HG02970 (cell line): ENCODE data around the gene TMEM217.
"Not testable (repeated sequence)": the region's sequence is repeated elsewhere in the genome, so short reads cannot be mapped to it uniquely, and the experiment has no call there.

Source experiments
- ATAC-seq: cut with Tn5 transposase; IDR thresholded peaks from one replicate; pipeline ENCODE4 v1.9.1; 2021; ENCODE audit warnings: mild to moderate bottlenecking, moderate library complexity, moderate number of reproducible peaks; ENCODE audit not compliant: unreplicated experiment, low FRiP score

The TMEM217 gene

GRCh38 chr6:37188962-37189510 is 68.9 kb downstream of the TMEM217 start:
- no peak for ATAC-seq

DNA sequence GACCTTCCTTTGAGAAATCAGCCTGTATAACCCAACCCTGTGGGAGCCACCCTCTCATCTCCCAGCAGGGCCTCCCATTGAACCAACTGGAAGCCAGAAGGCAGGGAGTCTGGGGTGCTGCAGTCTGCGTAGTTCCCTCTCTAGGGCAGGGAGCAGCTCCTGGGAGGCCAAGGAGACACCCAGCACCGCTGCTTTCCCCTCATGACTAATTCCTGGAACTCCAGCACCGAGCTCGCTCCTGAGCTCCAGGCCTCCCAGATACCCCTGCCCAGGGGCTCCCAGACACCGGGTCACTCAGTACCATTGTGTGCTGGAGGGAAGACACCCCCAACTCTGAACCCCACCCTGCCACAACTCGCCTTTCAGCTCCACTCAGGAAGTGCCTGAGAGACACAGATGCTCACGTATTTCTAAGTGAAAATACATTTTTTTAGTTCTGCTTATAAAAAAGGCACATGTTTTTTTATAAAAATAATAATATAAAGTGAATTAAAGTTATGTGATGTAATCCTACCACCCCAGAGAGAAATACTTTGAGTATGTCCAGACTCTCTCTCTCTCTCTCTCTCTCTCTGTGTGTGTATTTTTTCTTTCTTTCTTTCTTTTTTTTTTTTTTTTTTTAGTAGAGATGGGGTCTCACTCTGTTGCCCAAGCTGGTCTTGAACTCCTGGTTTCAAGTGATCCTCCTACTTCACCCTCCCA is 70.5 kb downstream of the TMEM217 start:
- ATAC-seq, result no peak

DNA sequence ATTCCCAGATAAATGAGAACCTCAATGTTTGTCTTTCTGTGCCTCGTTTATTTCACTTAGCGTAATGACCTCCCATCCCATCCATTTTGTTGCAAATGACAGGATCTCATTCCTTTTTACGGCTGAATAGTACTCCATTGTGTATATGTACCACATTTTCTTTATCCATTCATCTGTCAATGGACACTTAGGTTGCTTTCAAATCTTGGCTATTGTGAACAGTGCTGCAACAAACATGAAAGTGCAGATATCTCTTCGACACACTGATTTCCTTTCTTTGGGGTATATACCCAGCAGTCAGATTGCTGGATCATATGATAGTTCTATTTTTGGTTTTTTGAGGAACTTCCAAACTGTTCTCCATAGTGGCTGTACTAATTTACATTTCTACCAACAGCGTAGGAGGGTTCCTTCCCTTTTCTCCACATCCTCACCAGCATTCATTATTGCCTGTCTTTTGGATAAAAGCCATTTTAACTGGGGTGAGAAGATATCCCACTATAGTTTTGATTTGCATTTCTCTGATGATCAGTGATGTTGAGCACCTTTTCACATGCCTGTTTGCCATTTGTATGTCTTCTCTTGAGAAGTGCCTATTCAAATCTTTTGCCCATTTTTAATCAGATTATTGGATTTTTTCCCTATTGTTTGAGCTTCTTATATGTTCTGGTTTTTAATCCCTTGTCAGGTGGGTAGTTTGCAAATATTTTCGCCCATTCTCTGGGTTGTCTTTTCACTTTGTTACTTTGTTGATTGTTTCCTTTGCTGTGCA is 71.8 kb downstream of the TMEM217 start:
- ATAC-seq, result not testable (repeated sequence)

GRCh38 chr6:37182736-37183590 is 75.0 kb downstream of the TMEM217 start:
- no peak for ATAC-seq

- ATAC-seq, result not testable (repeated sequence)
Observed at GRCh38 chr6:37180610-37181009, 77.3 kb downstream of the TMEM217 start.

- ATAC-seq, result no peak
Observed at GRCh38 chr6:37180075-37180474, 77.9 kb downstream of the TMEM217 start.

- no peak for ATAC-seq
Observed at GRCh38 chr6:37177935-37178517, 79.9 kb downstream of the TMEM217 start.

- no peak for ATAC-seq
Observed at GRCh38 chr6:37177077-37177934, 80.6 kb downstream of the TMEM217 start.

- no peak for ATAC-seq
Observed at GRCh38 chr6:37176268-37177076, 81.5 kb downstream of the TMEM217 start.

GRCh38 chr6:37175332-37176267 is 82.3 kb downstream of the TMEM217 start:
- ATAC-seq, result no peak

- ATAC-seq, result no peak
Observed at GRCh38 chr6:37174515-37175331, 83.2 kb downstream of the TMEM217 start.

- no peak for ATAC-seq
Observed at GRCh38 chr6:37174196-37174514, 83.8 kb downstream of the TMEM217 start.

- no peak for ATAC-seq
Observed at GRCh38 chr6:37173493-37174195, 84.3 kb downstream of the TMEM217 start.

GRCh38 chr6:37172912-37173492 is 84.9 kb downstream of the TMEM217 start:
- ATAC-seq, result no peak

DNA sequence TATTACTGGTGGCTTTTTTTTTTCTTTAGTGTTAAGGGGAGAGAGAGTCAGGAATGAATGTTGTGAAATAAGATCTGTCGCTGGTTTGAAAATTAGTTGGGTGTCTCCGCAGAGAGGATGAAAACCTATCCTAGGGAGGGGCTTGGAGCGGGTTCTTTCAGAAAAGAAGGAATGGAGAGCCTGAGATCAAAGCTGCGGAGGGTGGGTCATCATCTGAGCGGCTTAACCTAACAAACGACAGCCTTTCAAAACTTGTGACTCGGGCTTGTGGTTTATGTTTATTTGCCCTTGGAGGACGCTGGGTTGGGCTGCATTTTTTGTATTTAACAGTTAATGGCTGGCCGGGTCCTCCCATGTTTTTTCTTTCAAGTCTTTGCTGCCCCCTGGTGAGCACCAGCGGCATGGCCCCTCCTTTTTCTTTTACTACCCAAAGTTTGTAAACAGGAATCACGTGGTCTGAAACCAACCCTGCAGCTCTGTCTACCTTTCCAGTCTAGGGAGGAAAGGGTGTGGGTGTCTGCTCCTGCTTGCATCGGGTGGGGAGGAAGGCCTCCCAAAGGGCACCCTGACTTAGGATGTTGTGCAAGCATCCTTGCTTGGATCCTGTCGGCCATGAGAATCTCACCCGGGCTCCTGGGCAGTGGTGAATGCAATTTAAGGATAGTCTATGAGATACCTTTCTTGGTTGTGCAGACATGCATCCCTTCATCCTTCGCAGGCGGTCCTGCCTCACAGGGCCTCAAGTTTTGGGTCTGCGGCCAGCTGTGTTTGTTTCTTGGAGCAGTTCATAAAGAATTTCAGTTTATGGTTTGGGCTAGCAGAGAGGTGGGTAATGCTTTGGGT is 85.8 kb downstream of the TMEM217 start:
- no peak for ATAC-seq
